IMR-90 (cell line): ENCODE data around the gene STAC3. TPM values are rescaled to one million over a fixed set of nuclear protein-coding genes. Genes with fewer than 3 reads are reported as not detected.

Experiments used
- ATAC-seq: fragments of 200-7000 bp; cut with Tn5 transposase; 2 replicates; pipeline ENCODE4 v1.9.1; 2020; ENCODE audit warnings: low read depth, mild to moderate bottlenecking, moderate library complexity
- BruUV-seq: library from RNA; stranded (reverse); fragments of 400-500 nt; replicated peaks from 2 replicates; lab custom pipeline; 2021; lab: Mats Ljungman, UMichigan
- CTCF ChIA-PET: fragments of 300-600 bp; formaldehyde crosslinking; extraction: SDS; loops from one replicate; lab custom pipeline; 2021; ENCODE audit warnings: antibody characterized with exemption; lab: Yijun Ruan, JAX
- POLR2A ChIA-PET: fragments of 300-600 bp; sonication (Branson Sonifier 250); formaldehyde crosslinking; loops from one replicate; lab custom pipeline; 2022; ENCODE audit warnings: antibody characterized with exemption; ENCODE audit not compliant: unreplicated experiment; lab: Charles Lee
- DNase-seq: peaks from one replicate; pipeline ENCODE4 v3.0.0; 2013
- H2AFZ ChIP-seq: replicated peaks from 2 replicates; pipeline ENCODE3; 2013; ENCODE audit warnings: low read length, mild to moderate bottlenecking; ENCODE audit not compliant: poor library complexity
- H2AK5ac ChIP-seq: 2 replicates; pipeline ENCODE4 v1.6.1; 2013; ENCODE audit warnings: low read depth, low read length, inconsistent platforms
- H2AK9ac ChIP-seq: replicated peaks from 2 replicates; pipeline ENCODE3; 2013; ENCODE audit warnings: mild to moderate bottlenecking, low read depth, low read length, moderate library complexity; ENCODE audit not compliant: poor library complexity
- H2BK120ac ChIP-seq: 2 replicates; pipeline ENCODE4 v1.6.1; 2013; ENCODE audit warnings: low read depth, low read length, inconsistent platforms
- H2BK15ac ChIP-seq: 3 replicates; pipeline ENCODE4 v1.6.1; 2013; ENCODE audit warnings: low read depth, low read length, inconsistent platforms
- H2BK20ac ChIP-seq: 2 replicates; pipeline ENCODE4 v1.6.1; 2013; ENCODE audit warnings: low read depth, mild to moderate bottlenecking, inconsistent platforms, low read length, moderate library complexity
- H2BK5ac ChIP-seq: 2 replicates; pipeline ENCODE4 v1.6.1; 2013; ENCODE audit warnings: mild to moderate bottlenecking, low read depth, low read length, inconsistent platforms; ENCODE audit not compliant: poor library complexity, severe bottlenecking
- H3K14ac ChIP-seq: replicated peaks from 2 replicates; pipeline ENCODE4 v1.6.1; 2013; ENCODE audit warnings: low read depth, low read length, inconsistent platforms
- H3K18ac ChIP-seq: 2 replicates; pipeline ENCODE4 v1.6.1; 2013; ENCODE audit warnings: low read depth, low read length, control low read depth
- H3K23ac ChIP-seq: 2 replicates; pipeline ENCODE4 v1.6.1; 2013; ENCODE audit warnings: low read depth, low read length, inconsistent platforms
- H3K27ac ChIP-seq: 2 replicates; pipeline ENCODE4 v1.5.1; 2013; ENCODE audit warnings: mild to moderate bottlenecking, control low read depth, low read length; ENCODE audit not compliant: insufficient read depth
- H3K27me3 ChIP-seq: 2 replicates; pipeline ENCODE4 v1.6.1; 2013; ENCODE audit warnings: low read length; ENCODE audit not compliant: control insufficient read depth, insufficient read depth
- H3K36me3 ChIP-seq: 2 replicates; pipeline ENCODE4 v1.6.1; 2013; ENCODE audit warnings: low read length, mixed read lengths; ENCODE audit not compliant: control insufficient read depth, insufficient read depth
- H3K4ac ChIP-seq: 2 replicates; pipeline ENCODE4 v1.6.1; 2013; ENCODE audit warnings: low read depth, low read length, inconsistent platforms
- H3K4me1 ChIP-seq: 2 replicates; pipeline ENCODE4 v1.6.1; 2013; ENCODE audit warnings: low read length, mixed read lengths; ENCODE audit not compliant: control insufficient read depth, insufficient read depth
- H3K4me2 ChIP-seq: 2 replicates; pipeline ENCODE4 v1.6.1; 2013; ENCODE audit warnings: low read depth, mild to moderate bottlenecking, control low read depth, low read length, moderate library complexity
- H3K4me3 ChIP-seq: 2 replicates; pipeline ENCODE4 v1.5.1; 2013; ENCODE audit warnings: low read depth, mild to moderate bottlenecking, control low read depth, low read length, moderate library complexity; ENCODE audit not compliant: insufficient read depth
- H3K56ac ChIP-seq: 2 replicates; pipeline ENCODE4 v1.6.1; 2013; ENCODE audit warnings: low read length, inconsistent platforms; ENCODE audit not compliant: insufficient read depth; ENCODE audit errors: extremely low read depth
- H3K79me1 ChIP-seq, 2 experiments: 2 replicates each; pipeline ENCODE4 v1.6.1; 2013; ENCODE audit warnings: low read length in 2 of 2, inconsistent platforms in 1 of 2, low read depth in 1 of 2
- H3K9ac ChIP-seq: 2 replicates; pipeline ENCODE4 v1.6.1; 2013; ENCODE audit warnings: low read depth, low read length, control low read depth
- H3K9me1 ChIP-seq: 2 replicates; pipeline ENCODE4 v1.6.1; 2013; ENCODE audit warnings: low read length, inconsistent platforms; ENCODE audit not compliant: insufficient read depth
- H3K9me3 ChIP-seq: 2 replicates; pipeline ENCODE4 v1.6.1; 2013; ENCODE audit warnings: low read length; ENCODE audit not compliant: control insufficient read depth, insufficient read depth
- H4K20me1 ChIP-seq: 2 replicates; pipeline ENCODE4 v1.6.1; 2013; ENCODE audit warnings: low read length, inconsistent platforms; ENCODE audit not compliant: insufficient read depth
- H4K5ac ChIP-seq: 2 replicates; pipeline ENCODE4 v1.6.1; 2013; ENCODE audit warnings: mild to moderate bottlenecking, low read depth, low read length, control low read depth
- H4K8ac ChIP-seq, 2 experiments: 2 replicates each; pipeline ENCODE4 v1.6.1; 2013; ENCODE audit warnings: low read depth in 2 of 2, low read length in 2 of 2, control low read depth in 1 of 2, inconsistent platforms in 1 of 2
- H4K91ac ChIP-seq: 2 replicates; pipeline ENCODE4 v1.6.1; 2013; ENCODE audit warnings: low read depth, low read length, inconsistent platforms; ENCODE audit not compliant: insufficient read depth
- BHLHE40 ChIP-seq: fragments of 150-350 bp; IDR thresholded peaks from 2 replicates; pipeline ENCODE4 v1.6.1; 2016; ENCODE audit warnings: mild to moderate bottlenecking, low read depth, low read length
- CEBPB ChIP-seq: IDR thresholded peaks from 2 replicates; pipeline ENCODE4 v1.6.1; 2012; ENCODE audit warnings: low read depth, low read length, improper control_type of control experiment
- CHD1 ChIP-seq: IDR thresholded peaks from 2 replicates; pipeline ENCODE4 v1.6.1; 2012; ENCODE audit warnings: low read depth, low read length, improper control_type of control experiment
- CTCF ChIP-seq: conservative IDR thresholded peaks from 2 replicates; pipeline ENCODE4 v1.5.1; 2012; ENCODE audit warnings: mild to moderate bottlenecking, low read depth, low read length, improper control_type of control experiment
- ELK1 ChIP-seq: fragments of 150-350 bp; IDR thresholded peaks from 2 replicates; pipeline ENCODE4 v1.6.1; 2016; ENCODE audit warnings: low read depth, mild to moderate bottlenecking, low read length, moderate library complexity, borderline replicate concordance
- FOS ChIP-seq: fragments of 150-350 bp; IDR thresholded peaks from 2 replicates; pipeline ENCODE4 v1.6.1; 2016; ENCODE audit warnings: low read depth, low read length
- MAFK ChIP-seq: IDR thresholded peaks from 2 replicates; pipeline ENCODE4 v1.6.1; 2012; ENCODE audit warnings: low read depth, low read length, improper control_type of control experiment
- NFE2L2 ChIP-seq: fragments of 150-350 bp; IDR thresholded peaks from 2 replicates; pipeline ENCODE4 v1.6.1; 2016; ENCODE audit warnings: low read depth, mild to moderate bottlenecking, low read length
- POLR2A ChIP-seq: IDR thresholded peaks from 2 replicates; pipeline ENCODE4 v1.6.1; 2012; ENCODE audit warnings: mild to moderate bottlenecking, low read depth, low read length
- RAD21 ChIP-seq: IDR thresholded peaks from 2 replicates; pipeline ENCODE4 v1.6.1; 2012; ENCODE audit warnings: low read length, improper control_type of control experiment
- RCOR1 ChIP-seq: IDR thresholded peaks from 2 replicates; pipeline ENCODE4 v1.6.1; 2012; ENCODE audit warnings: mild to moderate bottlenecking, low read length, improper control_type of control experiment; ENCODE audit not compliant: insufficient replicate concordance
- RFX5 ChIP-seq: IDR thresholded peaks from 2 replicates; pipeline ENCODE4 v1.8.0; 2012; ENCODE audit warnings: low read depth, mild to moderate bottlenecking, low read length, moderate library complexity
- SMC3 ChIP-seq: fragments of 150-350 bp; IDR thresholded peaks from 2 replicates; pipeline ENCODE4 v1.6.1; 2016; ENCODE audit warnings: low read depth, mild to moderate bottlenecking, antibody characterized with exemption, low read length, moderate library complexity
- USF2 ChIP-seq: fragments of 150-350 bp; IDR thresholded peaks from 2 replicates; pipeline ENCODE4 v1.6.1; 2017; ENCODE audit warnings: mild to moderate bottlenecking, antibody characterized with exemption, low read length, low read depth
- WGBS, 2 experiments: methylation state at CpG; one replicate each; pipeline versions ENCODE4 v1.1.5 to v1.1.7; 2013; ENCODE audit warnings: missing lambda C conversion rate in 2 of 2; ENCODE audit not compliant: insufficient read length in 1 of 2; ENCODE audit errors: extremely low coverage in 2 of 2; 5-methylcytosine and 5-hydroxymethylcytosine counted together
- dilution Hi-C: fragments of 300-500 bp; cut with HindIII; formaldehyde crosslinking; loops from one replicate; pipeline ENCODE4 v1.14.3; 2018; ENCODE audit warnings: low sequenced_read_pairs; ENCODE audit not compliant: unreplicated experiment
- in situ Hi-C: fragments of 300-500 bp; cut with MboI; formaldehyde crosslinking; loops from 3 replicates; pipeline ENCODE4 v1.14.3; 2019; ENCODE audit warnings: low sequenced_read_pairs, inconsistent platforms, mixed read lengths
- intact Hi-C: fragments of 100-400 bp; cut with micrococcal nuclease; formaldehyde crosslinking; loops from 2 replicates; pipeline ENCODE4 v1.10.0; 2022
- polyA plus RNA-seq, 3 experiments: library from polyadenylated mRNA; depleted of rRNA; stranded (reverse); fragments of >200 nt; gene quantifications; 2 replicates each; pipeline ENCODE4 v1.2.3, GENCODE V29; 2012; ENCODE audit warnings: low replicate concordance in 1 of 3
- total RNA-seq: library from RNA; depleted of rRNA; stranded (reverse); fragments of >200 nt; gene quantifications from 2 replicates; pipeline ENCODE4 v1.2.3, GENCODE V29; 2012

STAC3 gene
- total and polyA plus RNA-seq, 2 of the 4 experiments (the other 2 are of a cell fraction) = 0.18 to 0.67 TPM

- in situ Hi-C loops = no loop called here
- H4K91ac ChIP-seq = no peak overlapping the region
- H3K56ac ChIP-seq = no peak overlapping the region
- H4K20me1 ChIP-seq = peaks cover 53% of the 10 kb centered on the region
- H3K4me1 ChIP-seq = peaks cover 7% of the 10 kb centered on the region
- H3K4ac ChIP-seq = no peak overlapping the region; the same call in 1 of the 2 replicates
- H3K18ac ChIP-seq = no peak overlapping the region
- H3K9ac ChIP-seq = peak overlapping the region; percentile 3; the same call in 1 of the 2 replicates
- intact Hi-C loops = no loop called here
- no peaks in the 10 kb centered on the region for H3K9me3 ChIP-seq
- H2AK5ac ChIP-seq = peak overlapping the region; percentile 81
- no TSS peak for BruUV-seq
- DNase-seq (no peak), ATAC-seq (peak; percentile 4)
- peak overlapping the region; percentile 78 for H3K23ac ChIP-seq
- no peak overlapping the region for H2BK5ac ChIP-seq
- no peak overlapping the region for H2BK120ac ChIP-seq
- POLR2A ChIA-PET = interaction anchor here (1.0 kb wide), 1 partner anchor 12 kb away, joined by 4 read pairs; the partner anchor contains the start of gene SHMT2
- WGBS, 2 experiments = 4% methylated on average over 48 of the region's 63 CpGs; no CpG with 5 or more reads in 1 of the 2 experiments
- peaks cover 69% of the 10 kb centered on the region for H3K27me3 ChIP-seq
- H2BK15ac ChIP-seq = no peak overlapping the region
- peak overlapping the region; percentile 79 for H3K4me2 ChIP-seq
- peak overlapping the region; percentile 91 for H2AK9ac ChIP-seq
- no peaks in the 10 kb centered on the region for H3K9me1 ChIP-seq
- peak overlapping the region; percentile 79 for H2AFZ ChIP-seq
- H3K4me3 ChIP-seq = peak overlapping the region; percentile 73
- H4K8ac ChIP-seq = no peak overlapping the region
- H3K79me1 ChIP-seq = peaks cover 0 to 7% of the 10 kb centered on the region in 2 experiments; a peak in 1 of 4 replicates
- peaks cover 17% of the 10 kb centered on the region for H3K36me3 ChIP-seq
- H3K27ac ChIP-seq = no peak overlapping the region; the same call in 1 of the 2 replicates
- dilution Hi-C loops = no loop called here
- no peak overlapping the region for H4K5ac ChIP-seq
- CTCF ChIA-PET = interaction anchor here (1.1 kb wide), 1 partner anchor 22 kb away, joined by 5 read pairs; no protein-coding TSS in a partner anchor
- peak overlapping the region; percentile 47; the same call in 1 of the 2 replicates for H3K14ac ChIP-seq
- H2BK20ac ChIP-seq = no peak overlapping the region
- TF ChIP-seq RFX5 (no peak), NFE2L2 (no peak), POLR2A (no peak), CHD1 (no peak), BHLHE40 (no peak), USF2 (no peak), RCOR1 (no peak), FOS (no peak), ELK1 (no peak), CTCF (no peak), MAFK (no peak), CEBPB (no peak), SMC3 (no peak), RAD21 (no peak)
Observed at GRCh38 chr12:57216921-57217879, 33.8 kb downstream of the STAC3 start.
